Activated CD8-positive, alpha-beta memory T cell treated with anti-CD3 and anti-CD28 coated beads, Interleukin-2, amount 50 U/mL, for 24 hours (primary cell): ENCODE results near the gene NAPSA.
"Not testable (repeated sequence)": the region's sequence is repeated elsewhere in the genome, so short reads cannot be mapped to it uniquely, and the experiment has no call there.

Experiments used
- DNase-seq: peaks from one replicate; pipeline ENCODE4 v3.0.0-alpha.2; 2020; ENCODE audit errors: extremely low read depth

Gene NAPSA

GRCh38 chr19:50365434-50366306 lies at the start of gene NAPSA:
NAPSA (minus strand) TSS chr19:50365639; CDS start chr19:50365621, 18 bp downstream.
- DNase-seq = no peak

GRCh38 chr19:50413531-50413930 lies 48.1 kb upstream of the NAPSA start:
- DNase-seq = no peak

GRCh38 chr19:50413096-50413495 lies 47.7 kb upstream of the NAPSA start:
- DNase-seq = no peak

GRCh38 chr19:50412419-50412818 lies 47.0 kb upstream of the NAPSA start:
- DNase-seq = no peak

- DNase-seq = no peak
Measured at GRCh38 chr19:50410109-50410508, 44.7 kb upstream of the NAPSA start.

GRCh38 chr19:50409347-50409746 lies 43.9 kb upstream of the NAPSA start:
- DNase-seq = no peak

GRCh38 chr19:50406829-50407228 lies 41.4 kb upstream of the NAPSA start:
- no peak for DNase-seq

- DNase-seq = no peak
Measured at GRCh38 chr19:50406156-50406820, 40.8 kb upstream of the NAPSA start.

- DNase-seq = no peak
Measured at GRCh38 chr19:50402544-50403301, 37.3 kb upstream of the NAPSA start.

GRCh38 chr19:50401605-50402450 lies 36.4 kb upstream of the NAPSA start:
- DNase-seq = no peak

GRCh38 chr19:50399368-50399745 lies 33.9 kb upstream of the NAPSA start:
- DNase-seq = no peak

GRCh38 chr19:50398675-50399367 lies 33.4 kb upstream of the NAPSA start:
- DNase-seq = no peak

- no peak for DNase-seq
Measured at GRCh38 chr19:50394017-50394416, 28.6 kb upstream of the NAPSA start.

GRCh38 chr19:50393589-50393988 lies 28.1 kb upstream of the NAPSA start:
- no peak for DNase-seq

- no peak for DNase-seq
Measured at GRCh38 chr19:50392759-50393158, 27.3 kb upstream of the NAPSA start.

- not testable (repeated sequence) for DNase-seq
Measured at GRCh38 chr19:50390952-50391351, 25.5 kb upstream of the NAPSA start.

GRCh38 chr19:50390295-50390694 lies 24.9 kb upstream of the NAPSA start:
- DNase-seq = not testable (repeated sequence)

- DNase-seq = no peak
Measured at GRCh38 chr19:50387868-50388245, 22.4 kb upstream of the NAPSA start.

- no peak for DNase-seq
Measured at GRCh38 chr19:50387176-50387867, 21.9 kb upstream of the NAPSA start.
